ENCODE results near the gene PKIG.

The PKIG gene

GRCh38 chr20:44621325-44621724, 38.9 kb downstream of the PKIG start:
- DNase-seq: no peak

- no peak for DNase-seq
These were observed 39.6 kb downstream of the PKIG start for GRCh38 chr20:44621939-44622338.

- no peak for DNase-seq
These were observed 40.3 kb downstream of the PKIG start for GRCh38 chr20:44622501-44623270.

GRCh38 chr20:44624152-44624551, 41.8 kb downstream of the PKIG start:
- no peak for DNase-seq

- DNase-seq: no peak
These were observed 42.4 kb downstream of the PKIG start for GRCh38 chr20:44624743-44625271.

GRCh38 chr20:44625361-44625760, 43.0 kb downstream of the PKIG start:
- DNase-seq: no peak

GRCh38 chr20:44626278-44626677, 43.9 kb downstream of the PKIG start:
- DNase-seq: no peak

- no peak for DNase-seq
These were observed 45.1 kb downstream of the PKIG start for GRCh38 chr20:44627364-44628010.

- no peak for DNase-seq
These were observed 46.6 kb downstream of the PKIG start for GRCh38 chr20:44629017-44629385.

- DNase-seq: no peak
These were observed 47.2 kb downstream of the PKIG start for GRCh38 chr20:44629542-44629941.

- DNase-seq: no peak
These were observed 47.9 kb downstream of the PKIG start for GRCh38 chr20:44630297-44630696.

GRCh38 chr20:44632103-44632752, 49.8 kb downstream of the PKIG start:
- DNase-seq: no peak

GRCh38 chr20:44633187-44633810, 50.9 kb downstream of the PKIG start:
- DNase-seq: no peak

GRCh38 chr20:44633872-44634600, 51.7 kb downstream of the PKIG start:
- DNase-seq: no peak

GRCh38 chr20:44635877-44636276, 53.5 kb downstream of the PKIG start:
- no peak for DNase-seq

- no peak for DNase-seq
These were observed 54.7 kb downstream of the PKIG start for GRCh38 chr20:44637042-44637441.

GRCh38 chr20:44637522-44638372, 55.4 kb downstream of the PKIG start:
- DNase-seq: no peak

- no peak for DNase-seq
These were observed 58.1 kb downstream of the PKIG start for GRCh38 chr20:44640522-44640921.

- DNase-seq: no peak
These were observed 58.9 kb downstream of the PKIG start for GRCh38 chr20:44641325-44641724.

- DNase-seq: no peak
These were observed 60.1 kb downstream of the PKIG start for GRCh38 chr20:44642203-44643153.

- no peak for DNase-seq
These were observed 60.8 kb downstream of the PKIG start for GRCh38 chr20:44643154-44643519.

Data from activated CD4-positive, alpha-beta T cell treated with anti-CD3 and anti-CD28 coated beads for 1 hour (primary cell).